ENCODE measurements around the gene NCEH1. TPM values are rescaled to one million over a fixed set of nuclear protein-coding genes. Genes with fewer than 3 reads are reported as not detected.

The NCEH1 gene
- total and polyA plus RNA-seq, 2 of the 13 experiments (the other 11 are each of a cell fraction or from before 2014, with no cell fraction given), result 12.9 to 21.4 TPM

- TF ChIP-seq SOX13 (IDR thresholded peaks at IDR 0.05), result no peak
- peak in 1 of 2 experiments; percentile 83; a peak in 2 of 4 replicates for TF ChIP-seq SOX13 (CRISPR knock-in tag; conservative IDR thresholded peaks at IDR 0.05 in 1 of 2, IDR thresholded peaks at IDR 0.05 in 1 of 2)
- TF ChIP-seq MIER2 (CRISPR knock-in tag; IDR thresholded peaks at IDR 0.05), result no peak
- no peak for TF ChIP-seq ZBTB37 (CRISPR knock-in tag; IDR thresholded peaks at IDR 0.05)
- no peak for TF ChIP-seq ZNF256 (CRISPR knock-in tag; conservative IDR thresholded peaks at IDR 0.05)
- TF ChIP-seq ZBTB43 (CRISPR knock-in tag; conservative IDR thresholded peaks at IDR 0.05), result no peak
- TF ChIP-seq MBD4 (IDR thresholded peaks at IDR 0.05; ENCODE audit: borderline replicate concordance, low read length), result 0 out of 2 replicates have a peak, but pooled peaks have one; percentile 24
- TF ChIP-seq KAT8 (CRISPR knock-in tag; IDR thresholded peaks at IDR 0.05), result 0 out of 2 replicates have a peak, but pooled peaks have one; percentile 31
- TF ChIP-seq U2AF1 (optimal IDR thresholded peaks at IDR 0.05; ENCODE audit: low read depth, low read length), result no peak
- no peak for TF ChIP-seq ZBTB33 (CRISPR knock-in tag; IDR thresholded peaks at IDR 0.05)
- TF ChIP-seq SAP130 (CRISPR knock-in tag; IDR thresholded peaks at IDR 0.05; ENCODE audit: low read depth), result peak; percentile 60
- TF ChIP-seq ZBTB34 (CRISPR knock-in tag; IDR thresholded peaks at IDR 0.05), result no peak
- TF ChIP-seq SYNCRIP (IDR thresholded peaks at IDR 0.05; ENCODE audit: insufficient read depth, low read depth, low read length), result no peak
- TF ChIP-seq THAP11 (CRISPR knock-in tag; IDR thresholded peaks at IDR 0.05), result no peak
- no peak for TF ChIP-seq WIZ (CRISPR knock-in tag; IDR thresholded peaks at IDR 0.05)
- no peak for TF ChIP-seq ZSCAN25 (CRISPR knock-in tag; IDR thresholded peaks at IDR 0.05)
- no peak for TF ChIP-seq ZNF557 (CRISPR knock-in tag; IDR thresholded peaks at IDR 0.05)
- TF ChIP-seq ZGPAT (CRISPR knock-in tag; IDR thresholded peaks at IDR 0.05), result peak; percentile 43; the same call in 1 of the 2 replicates
- 0 out of 2 replicates have a peak, but pooled peaks have one; percentile 28 for TF ChIP-seq IRF2 (CRISPR knock-in tag; IDR thresholded peaks at IDR 0.05)
- TF ChIP-seq ERF (CRISPR knock-in tag; IDR thresholded peaks at IDR 0.05), result peak; percentile 38; the same call in 1 of the 2 replicates
Measured at GRCh38 chr3:172749230-172749965, 38.5 kb upstream of the NCEH1 start (continued).
